HepG2 (cell line): ENCODE measurements around the gene SULT6B1. TPM values are rescaled to one million over a fixed set of nuclear protein-coding genes. Genes with fewer than 3 reads are reported as not detected.

Experiments
- BRD4 ChIP-seq: sonication (generic); formaldehyde crosslinking; IDR thresholded peaks from 2 replicates; pipeline ENCODE4 v1.4.0; 2020; ENCODE audit warnings: missing genetic modification reagents
- EZH2 ChIP-seq: conservative IDR thresholded peaks from 2 replicates; pipeline ENCODE4 v1.6.1; 2012; ENCODE audit warnings: mild to moderate bottlenecking, low read depth, low read length, moderate library complexity
- FOXA1 ChIP-seq, 2 experiments: fragments of 450-650 bp in 1 of 2; sonication (generic) in 1 of 2; formaldehyde crosslinking in 1 of 2; IDR thresholded peaks; 2 replicates each; pipeline versions ENCODE4 v1.4.0 to v1.6.1; 2016 to 2020; ENCODE audit warnings: missing genetic modification reagents in 1 of 2
- IRF9 ChIP-seq: sonication (generic); formaldehyde crosslinking; IDR thresholded peaks from 2 replicates; pipeline ENCODE4 v1.8.0; 2022; ENCODE audit warnings: missing genetic modification reagents, mild to moderate bottlenecking, borderline replicate concordance
- JUNB ChIP-seq: sonication (generic); formaldehyde crosslinking; IDR thresholded peaks from 2 replicates; pipeline ENCODE4 v1.8.0; 2022; ENCODE audit warnings: missing genetic modification reagents, mild to moderate bottlenecking, borderline replicate concordance
- KDM6A ChIP-seq: IDR thresholded peaks from 2 replicates; pipeline ENCODE4 v1.6.1; 2016; ENCODE audit warnings: low read depth
- KLF15 ChIP-seq: sonication (generic); formaldehyde crosslinking; IDR thresholded peaks from 2 replicates; pipeline ENCODE4 v1.8.1; 2023; ENCODE audit warnings: borderline replicate concordance, mild to moderate bottlenecking, inconsistent platforms, missing genetic modification reagents, mixed read lengths
- NFIC ChIP-seq: IDR thresholded peaks from 2 replicates; pipeline ENCODE4 v1.6.1; 2012; ENCODE audit warnings: mild to moderate bottlenecking, low read length, inconsistent platforms
- RFX3 ChIP-seq: IDR thresholded peaks from 2 replicates; pipeline ENCODE4 v1.6.1; 2016; ENCODE audit warnings: missing biosample characterization, missing genetic modification reagents
- TGIF2 ChIP-seq: IDR thresholded peaks from 2 replicates; pipeline ENCODE4 v1.6.1; 2016; ENCODE audit warnings: control low read depth, missing compliant biosample characterization
- ZBED4 ChIP-seq: sonication (generic); formaldehyde crosslinking; IDR thresholded peaks from 2 replicates; pipeline ENCODE4 v1.4.0; 2020; ENCODE audit warnings: missing genetic modification reagents, borderline replicate concordance
- ZNF230 ChIP-seq: sonication (generic); formaldehyde crosslinking; IDR thresholded peaks from 2 replicates; pipeline ENCODE4 v1.4.0; 2020; ENCODE audit warnings: mild to moderate bottlenecking, missing genetic modification reagents
- ZNF382 ChIP-seq: sonication (generic); formaldehyde crosslinking; IDR thresholded peaks from 2 replicates; pipeline ENCODE4 v1.5.0; 2020; ENCODE audit warnings: missing genetic modification reagents, mild to moderate bottlenecking, borderline replicate concordance
- ZNF383 ChIP-seq: sonication (generic); formaldehyde crosslinking; IDR thresholded peaks from 2 replicates; pipeline ENCODE4 v1.4.0; 2020; ENCODE audit warnings: missing genetic modification reagents, mild to moderate bottlenecking, borderline replicate concordance
- ZSCAN30 ChIP-seq: sonication (generic); formaldehyde crosslinking; IDR thresholded peaks from 2 replicates; pipeline ENCODE4 v1.5.0; 2020; ENCODE audit warnings: mild to moderate bottlenecking, missing genetic modification reagents
- polyA plus RNA-seq, 8 experiments: library from polyadenylated mRNA; depleted of rRNA in 3 of 8; stranded (reverse) in 7 of 8; unstranded in 1 of 8; fragments of >200 nt; fragmentation: Illumina TruSeq in 4 of 8; extraction: Trizol in 4 of 8; gene quantifications; 2 replicates each; pipeline versions ENCODE4 v1.2.1 to v1.2.3, GENCODE V29; 2011 to 2016; ENCODE audit warnings: low read depth in 4 of 8, missing spikeins in 1 of 8, mixed read lengths in 1 of 8; ENCODE audit not compliant: insufficient read depth in 1 of 8
- total RNA-seq, 5 experiments: library from RNA; depleted of rRNA; stranded (reverse); fragments of >200 nt; fragmentation: Illumina TruSeq; extraction: Trizol; gene quantifications; 2 replicates each; pipeline ENCODE4 v1.2.3, GENCODE V29; 2016; ENCODE audit warnings: low read depth in 1 of 5
- TF ChIP-seq, protein P1 (sequence below): sonication (generic); formaldehyde crosslinking; IDR thresholded peaks from 2 replicates; pipeline ENCODE4 v1.8.1; 2023; ENCODE audit warnings: mild to moderate bottlenecking, missing genetic modification reagents
- TF ChIP-seq, protein P2 (sequence below): sonication (generic); formaldehyde crosslinking; IDR thresholded peaks from 2 replicates; pipeline ENCODE4 v1.4.0; 2020; ENCODE audit warnings: mild to moderate bottlenecking, low read depth, missing genetic modification reagents
- TF ChIP-seq, protein P3 (sequence below): IDR thresholded peaks from 2 replicates; pipeline ENCODE4 v1.6.1; 2012; ENCODE audit warnings: low read length, improper control_type of control experiment

SULT6B1 gene
- total and polyA plus RNA-seq, 2 of the 13 experiments (the other 11 are each of a cell fraction or from before 2014, with no cell fraction given): not detected

GRCh38 chr2:37231241-37232130, 43.0 kb upstream of the SULT6B1 start, which contains the start of the genes CEBPZ and NDUFAF7 (continued):
- TF ChIP-seq, protein P1, sequence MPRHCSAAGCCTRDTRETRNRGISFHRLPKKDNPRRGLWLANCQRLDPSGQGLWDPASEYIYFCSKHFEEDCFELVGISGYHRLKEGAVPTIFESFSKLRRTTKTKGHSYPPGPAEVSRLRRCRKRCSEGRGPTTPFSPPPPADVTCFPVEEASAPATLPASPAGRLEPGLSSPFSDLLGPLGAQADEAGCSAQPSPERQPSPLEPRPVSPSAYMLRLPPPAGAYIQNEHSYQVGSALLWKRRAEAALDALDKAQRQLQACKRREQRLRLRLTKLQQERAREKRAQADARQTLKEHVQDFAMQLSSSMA: peak; percentile 96
- no peak for TF ChIP-seq ZNF382 (CRISPR knock-in tag)
- TF ChIP-seq TGIF2 (CRISPR knock-in tag): peak; percentile 95
- no peak; the same call in 1 of the 2 replicates for TF ChIP-seq RFX3
- no peak for TF ChIP-seq EZH2
- no peak for TF ChIP-seq JUNB (CRISPR knock-in tag)
- TF ChIP-seq KLF15 (CRISPR knock-in tag): peak; percentile 64; the same call in 1 of the 2 replicates
- TF ChIP-seq, protein P2, sequence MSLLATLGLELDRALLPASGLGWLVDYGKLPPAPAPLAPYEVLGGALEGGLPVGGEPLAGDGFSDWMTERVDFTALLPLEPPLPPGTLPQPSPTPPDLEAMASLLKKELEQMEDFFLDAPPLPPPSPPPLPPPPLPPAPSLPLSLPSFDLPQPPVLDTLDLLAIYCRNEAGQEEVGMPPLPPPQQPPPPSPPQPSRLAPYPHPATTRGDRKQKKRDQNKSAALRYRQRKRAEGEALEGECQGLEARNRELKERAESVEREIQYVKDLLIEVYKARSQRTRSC (CRISPR knock-in tag): no peak
- no peak for TF ChIP-seq ZNF383 (CRISPR knock-in tag)
- 0 out of 2 replicates have a peak, but pooled peaks have one; percentile 19 for TF ChIP-seq NFIC
- TF ChIP-seq KDM6A (CRISPR knock-in tag): 0 out of 2 replicates have a peak, but pooled peaks have one; percentile 31
- TF ChIP-seq ZSCAN30 (CRISPR knock-in tag): no peak
- TF ChIP-seq, protein P3, sequence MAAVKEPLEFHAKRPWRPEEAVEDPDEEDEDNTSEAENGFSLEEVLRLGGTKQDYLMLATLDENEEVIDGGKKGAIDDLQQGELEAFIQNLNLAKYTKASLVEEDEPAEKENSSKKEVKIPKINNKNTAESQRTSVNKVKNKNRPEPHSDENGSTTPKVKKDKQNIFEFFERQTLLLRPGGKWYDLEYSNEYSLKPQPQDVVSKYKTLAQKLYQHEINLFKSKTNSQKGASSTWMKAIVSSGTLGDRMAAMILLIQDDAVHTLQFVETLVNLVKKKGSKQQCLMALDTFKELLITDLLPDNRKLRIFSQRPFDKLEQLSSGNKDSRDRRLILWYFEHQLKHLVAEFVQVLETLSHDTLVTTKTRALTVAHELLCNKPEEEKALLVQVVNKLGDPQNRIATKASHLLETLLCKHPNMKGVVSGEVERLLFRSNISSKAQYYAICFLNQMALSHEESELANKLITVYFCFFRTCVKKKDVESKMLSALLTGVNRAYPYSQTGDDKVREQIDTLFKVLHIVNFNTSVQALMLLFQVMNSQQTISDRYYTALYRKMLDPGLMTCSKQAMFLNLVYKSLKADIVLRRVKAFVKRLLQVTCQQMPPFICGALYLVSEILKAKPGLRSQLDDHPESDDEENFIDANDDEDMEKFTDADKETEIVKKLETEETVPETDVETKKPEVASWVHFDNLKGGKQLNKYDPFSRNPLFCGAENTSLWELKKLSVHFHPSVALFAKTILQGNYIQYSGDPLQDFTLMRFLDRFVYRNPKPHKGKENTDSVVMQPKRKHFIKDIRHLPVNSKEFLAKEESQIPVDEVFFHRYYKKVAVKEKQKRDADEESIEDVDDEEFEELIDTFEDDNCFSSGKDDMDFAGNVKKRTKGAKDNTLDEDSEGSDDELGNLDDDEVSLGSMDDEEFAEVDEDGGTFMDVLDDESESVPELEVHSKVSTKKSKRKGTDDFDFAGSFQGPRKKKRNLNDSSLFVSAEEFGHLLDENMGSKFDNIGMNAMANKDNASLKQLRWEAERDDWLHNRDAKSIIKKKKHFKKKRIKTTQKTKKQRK: no peak
- peak; percentile 88; the same call in 1 of the 2 replicates for TF ChIP-seq BRD4
- no peak for TF ChIP-seq FOXA1 (IDR thresholded peaks at IDR 0.05)
- TF ChIP-seq FOXA1 (CRISPR knock-in tag; IDR thresholded peaks at IDR 0.05): no peak
- peak; percentile 90; the same call in 1 of the 2 replicates for TF ChIP-seq ZNF230 (CRISPR knock-in tag)
- peak; percentile 74; the same call in 1 of the 2 replicates for TF ChIP-seq ZBED4 (CRISPR knock-in tag)
- TF ChIP-seq IRF9 (CRISPR knock-in tag): peak; percentile 67; the same call in 1 of the 2 replicates
